Uterus (tissue), 4 donors: ENCODE results near the gene CHERP. TPM values are rescaled to one million over a fixed set of nuclear protein-coding genes. Genes with fewer than 3 reads are reported as not detected.
"Not testable (repeated sequence)": the region's sequence is repeated elsewhere in the genome, so short reads cannot be mapped to it uniquely, and the experiment has no call there.

Source experiments
- DNase-seq, 2 donors: peaks; one replicate each; pipeline ENCODE4 v3.0.0-alpha.2; 2019 to 2020
- H3K27ac ChIP-seq, 2 donors: fragments of 200-600 bp; sonication (generic); 1 replicate in 1 of 2; 2 replicates in 1 of 2; pipeline ENCODE4 v1.5.1; 2016 to 2018
- H3K27me3 ChIP-seq, 2 donors: fragments of 200-600 bp; sonication (generic); one replicate each; pipeline ENCODE4 v1.5.1; 2018 to 2019; ENCODE audit warnings: control low read depth in 1 of 2
- H3K36me3 ChIP-seq, 2 donors: fragments of 200-600 bp; sonication (generic); one replicate each; pipeline ENCODE4 v1.5.1; 2019; ENCODE audit warnings: control low read depth in 1 of 2
- H3K4me1 ChIP-seq, 2 donors: fragments of 200-600 bp; sonication (generic); one replicate each; pipeline ENCODE4 v1.5.1; 2018 to 2019; ENCODE audit warnings: control low read depth in 1 of 2
- H3K4me3 ChIP-seq, 2 donors: fragments of 200-600 bp; sonication (generic); 1 replicate in 1 of 2; 2 replicates in 1 of 2; pipeline ENCODE4 v1.5.1; 2018 to 2019; ENCODE audit warnings: mild to moderate bottlenecking in 1 of 2
- H3K9me3 ChIP-seq, 2 donors: fragments of 200-600 bp; sonication (generic); one replicate each; pipeline ENCODE4 v1.5.1; 2019; ENCODE audit warnings: control low read depth in 1 of 2
- CTCF ChIP-seq, 4 experiments: fragments of 200-600 bp in 2 of 4; fragments of 450-650 bp in 2 of 4; sonication (generic) in 2 of 4; IDR thresholded peaks; one replicate each; pipeline ENCODE4 v1.5.1; 2016 to 2019; ENCODE audit warnings: antibody characterized with exemption in 4 of 4, mild to moderate bottlenecking in 2 of 4, moderate library complexity in 1 of 4
- POLR2A ChIP-seq, 2 donors: fragments of 450-650 bp; IDR thresholded peaks; one replicate each; pipeline ENCODE4 v1.6.1; 2016; ENCODE audit warnings: antibody characterized with exemption in 2 of 2, mild to moderate bottlenecking in 1 of 2, moderate library complexity in 1 of 2
- intact Hi-C: fragments of 100-400 bp; cut with DNase I; formaldehyde crosslinking; loops from one replicate; pipeline ENCODE4 v1.15.1; 2023; ENCODE audit warnings: low total_unique reads
- total RNA-seq, 4 donors: library from RNA; depleted of rRNA in 3 of 4; stranded (reverse); fragments of >200 nt in 3 of 4; gene quantifications; one replicate each; pipeline versions ENCODE4 v1.1.0 to v1.2.4, GENCODE V29; 2014 to 2023
- donor health status: DM: yes; HTN: yes; CAD: no.

CHERP gene
- total RNA-seq, 4 donors from 2014 or later: 1.8 to 47.9 (median 7.8) TPM

- no peak for TF ChIP-seq CTCF (IDR thresholded peaks at IDR 0.05)
- TF ChIP-seq POLR2A (IDR thresholded peaks at IDR 0.05): no peak
- intact Hi-C loops: no loop called here
- H3K27ac ChIP-seq: no peak overlapping the region
- no peak for DNase-seq
- H3K4me3 ChIP-seq: no peak overlapping the region
- no peaks in the 10 kb centered on the region for H3K9me3 ChIP-seq
- no peaks in the 10 kb centered on the region for H3K4me1 ChIP-seq
- no peaks in the 10 kb centered on the region for H3K27me3 ChIP-seq
- H3K36me3 ChIP-seq: no peaks in the 10 kb centered on the region
Observed at GRCh38 chr19:16477311-16477710, 64.9 kb downstream of the CHERP start.

- Histone ChIP-seq H3K27me3 (no peaks in the 10 kb centered on the region), H3K9me3 (no peaks in the 10 kb centered on the region), H3K4me1 (no peaks in the 10 kb centered on the region), H3K36me3 (no peaks in the 10 kb centered on the region), H3K27ac (no peak overlapping the region), H3K4me3 (no peak overlapping the region)
- intact Hi-C loops: no loop called here
- TF ChIP-seq CTCF (IDR thresholded peaks at IDR 0.05) (no peak), POLR2A (IDR thresholded peaks at IDR 0.05) (no peak)
- DNase-seq: no peak
Observed at GRCh38 chr19:16476401-16476800, 65.8 kb downstream of the CHERP start.

GRCh38 chr19:16473875-16474392, 68.3 kb downstream of the CHERP start:
- TF ChIP-seq POLR2A (IDR thresholded peaks at IDR 0.05): no peak
- TF ChIP-seq CTCF (IDR thresholded peaks at IDR 0.05): no peak
- no peak overlapping the region for H3K27ac ChIP-seq
- no peak overlapping the region for H3K4me3 ChIP-seq
- no peaks in the 10 kb centered on the region for H3K36me3 ChIP-seq
- no peaks in the 10 kb centered on the region for H3K27me3 ChIP-seq
- DNase-seq: no peak
- H3K4me1 ChIP-seq: no peaks in the 10 kb centered on the region
- intact Hi-C loops: no loop called here
- no peaks in the 10 kb centered on the region for H3K9me3 ChIP-seq

GRCh38 chr19:16472992-16473391, 69.2 kb downstream of the CHERP start:
- Histone ChIP-seq H3K4me1 (no peaks in the 10 kb centered on the region), H3K27ac (no peak overlapping the region), H3K4me3 (no peak overlapping the region), H3K27me3 (no peaks in the 10 kb centered on the region), H3K9me3 (no peaks in the 10 kb centered on the region), H3K36me3 (no peaks in the 10 kb centered on the region)
- no peak for DNase-seq
- intact Hi-C loops: no loop called here
- no peak for TF ChIP-seq CTCF (IDR thresholded peaks at IDR 0.05)
- TF ChIP-seq POLR2A (IDR thresholded peaks at IDR 0.05): no peak

GRCh38 chr19:16472559-16472899, 69.7 kb downstream of the CHERP start:
- H3K9me3 ChIP-seq, intact Hi-C loops, H3K36me3 ChIP-seq, H3K4me1 ChIP-seq, DNase-seq, H3K27me3 ChIP-seq: not testable (repeated sequence)
- Histone ChIP-seq H3K27ac (peak overlapping the region; percentile 86 to 89), H3K4me3 (peak overlapping the region; percentile 59 to 99)
